Activated CD4-positive, CD25-positive, alpha-beta regulatory T cell (primary cell): ENCODE measurements around the gene ABCG4.
A peak's percentile ranks its signal among the peaks of the same experiment; 100 is the strongest.
"Not testable (repeated sequence)": the region's sequence is repeated elsewhere in the genome, so short reads cannot be mapped to it uniquely, and the experiment has no call there.

Source experiments
- DNase-seq, 4 experiments: peaks; one replicate each; lab custom pipeline; 2025; lab: John Stamatoyannopoulos, UW

ABCG4 gene

DNA sequence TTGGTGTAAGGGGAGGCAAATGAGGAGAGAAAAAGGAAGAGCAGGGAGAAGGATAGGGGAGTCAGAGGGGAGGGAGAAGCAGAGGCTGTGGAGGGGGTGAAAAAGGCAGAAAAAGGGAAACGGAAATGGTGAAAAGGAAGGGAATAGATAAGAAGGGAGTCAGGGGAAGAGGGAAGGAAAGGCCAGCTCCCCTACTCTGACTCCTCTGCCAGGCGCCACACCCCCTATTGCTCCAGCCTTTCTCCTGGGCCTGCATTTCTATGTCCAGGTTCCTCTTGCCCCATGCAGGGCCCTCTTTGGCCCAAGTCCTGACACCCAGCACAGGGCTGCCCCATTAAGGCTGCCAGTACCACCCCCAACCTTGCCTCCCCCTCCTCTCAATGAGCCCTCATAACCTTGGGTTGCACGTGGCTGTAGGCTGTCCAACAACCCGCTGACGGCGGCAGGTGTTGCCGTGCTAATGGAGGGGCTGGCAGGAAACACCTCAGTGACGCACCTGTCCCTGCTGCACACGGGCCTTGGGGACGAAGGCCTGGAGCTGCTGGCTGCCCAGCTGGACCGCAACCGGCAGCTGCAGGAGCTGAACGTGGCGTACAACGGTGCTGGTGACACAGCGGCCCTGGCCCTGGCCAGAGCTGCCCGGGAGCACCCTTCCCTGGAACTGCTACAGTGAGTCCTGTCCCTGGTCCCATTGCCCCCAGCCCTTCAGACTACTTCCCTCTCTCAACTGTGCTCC is 33.0 kb downstream of the ABCG4 start:
- DNase-seq = no peak

DNA sequence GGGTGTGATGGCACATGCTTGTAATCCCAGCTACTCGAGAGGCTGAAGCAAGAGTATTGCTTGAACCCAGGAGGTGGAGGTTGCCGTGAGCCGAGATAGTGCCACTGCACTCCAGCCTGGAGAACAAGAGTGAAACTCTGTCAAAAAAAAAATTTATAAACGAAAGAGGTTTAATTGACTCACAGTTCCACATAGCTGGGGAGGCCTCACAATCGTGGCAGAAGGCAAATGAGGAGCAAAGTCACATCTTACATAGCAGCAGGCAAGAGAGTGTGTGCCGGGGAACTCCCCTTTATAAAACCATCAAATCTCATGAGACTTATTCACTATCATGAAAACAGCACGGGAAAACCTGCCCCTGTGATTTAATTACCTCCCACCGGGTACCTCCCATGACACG is 35.5 kb downstream of the ABCG4 start:
- not testable (repeated sequence) for DNase-seq

DNA sequence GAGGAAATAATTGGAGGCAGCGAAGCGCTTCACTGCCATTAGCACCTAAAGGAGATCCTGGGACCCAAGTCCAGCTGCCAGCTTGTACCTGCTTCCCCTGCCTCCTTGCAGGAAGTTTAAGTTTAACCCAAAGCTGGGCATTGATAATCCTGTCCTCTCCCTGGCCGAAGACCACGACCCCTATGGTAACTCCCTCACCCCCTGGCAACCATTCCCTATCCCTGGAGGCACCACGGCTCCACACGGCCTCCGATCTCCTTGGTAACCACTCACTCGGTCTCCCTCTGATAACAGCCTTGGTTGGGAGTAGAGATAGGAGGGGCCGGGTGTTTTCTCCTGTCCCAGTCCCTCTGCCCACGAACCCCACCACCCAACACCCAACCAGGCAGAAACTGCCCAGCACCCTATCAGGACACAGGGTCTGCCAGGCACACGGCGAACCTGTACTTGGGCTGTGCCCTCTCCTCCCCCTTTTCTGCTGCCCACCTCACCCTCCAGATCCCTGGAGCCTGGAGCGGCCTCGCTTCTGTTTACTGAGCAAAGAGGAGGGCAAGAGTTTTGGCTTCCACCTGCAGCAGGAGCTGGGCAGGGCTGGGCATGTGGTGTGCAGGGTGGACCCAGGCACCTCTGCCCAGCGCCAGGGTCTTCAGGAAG is 37.3 kb downstream of the ABCG4 start:
- no peak for DNase-seq

DNA sequence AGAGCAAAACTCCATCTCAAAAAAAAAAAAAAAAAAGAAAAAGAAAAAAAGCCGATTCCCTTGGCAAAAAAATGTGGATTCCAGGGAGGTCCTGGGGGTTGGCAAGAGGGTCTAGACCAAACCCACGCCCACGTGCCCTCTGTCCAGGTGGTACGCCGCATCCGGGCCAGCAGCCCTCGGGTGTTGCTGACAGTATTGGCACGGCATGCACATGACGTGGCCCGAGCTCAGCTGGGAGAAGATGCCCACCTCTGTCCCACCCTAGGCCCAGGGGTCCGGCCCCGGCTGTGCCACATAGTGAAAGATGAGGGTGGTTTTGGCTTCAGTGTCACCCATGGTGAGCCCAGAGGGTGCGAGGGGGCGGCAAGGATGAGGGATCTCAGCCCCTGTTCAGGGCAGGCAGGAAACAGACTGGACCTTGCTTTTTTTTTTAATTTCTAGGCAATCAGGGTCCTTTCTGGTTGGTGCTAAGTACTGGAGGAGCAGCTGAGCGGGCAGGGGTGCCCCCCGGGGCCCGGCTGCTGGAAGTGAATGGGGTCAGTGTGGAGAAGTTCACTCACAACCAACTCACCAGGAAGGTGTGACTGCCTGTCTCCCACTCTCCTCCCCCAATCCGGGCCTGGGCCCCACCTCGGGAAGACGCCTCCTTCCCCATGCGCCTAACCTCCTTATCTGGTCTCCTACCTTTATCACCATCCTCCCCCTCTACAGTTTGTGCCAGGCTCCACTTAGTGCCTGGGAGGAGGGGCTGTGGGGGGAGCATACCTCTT is 38.5 kb downstream of the ABCG4 start:
- DNase-seq = no peak

GRCh38 chr11:119188067-119188466 is 39.2 kb downstream of the ABCG4 start:
- DNase-seq = no peak

- no peak for DNase-seq
These were observed 40.0 kb downstream of the ABCG4 start for GRCh38 chr11:119188887-119189286.

- DNase-seq = no peak
These were observed 40.5 kb downstream of the ABCG4 start for GRCh38 chr11:119189393-119189792.

DNA sequence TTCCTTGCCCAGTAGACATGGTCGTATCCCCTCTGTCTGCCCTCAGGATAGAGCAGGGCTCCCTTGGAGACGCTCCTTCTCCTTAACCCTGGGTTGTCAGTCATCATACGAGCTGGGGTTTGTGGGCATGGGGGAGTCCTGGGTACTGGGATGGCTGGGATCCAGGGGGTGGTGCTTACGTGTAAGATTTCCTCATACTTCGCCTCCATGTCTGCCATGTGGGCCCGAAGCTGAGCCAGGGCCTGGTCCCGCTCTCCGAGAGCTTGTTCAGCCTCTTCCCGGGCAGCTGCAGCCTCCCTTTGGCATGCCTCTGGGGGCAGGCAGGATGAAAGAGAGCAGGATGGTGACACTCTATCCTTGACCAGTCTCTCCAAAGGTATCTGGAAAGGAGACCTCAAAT is 41.7 kb downstream of the ABCG4 start:
- DNase-seq = no peak

GRCh38 chr11:119191265-119191664 is 42.4 kb downstream of the ABCG4 start:
- not testable (repeated sequence) for DNase-seq

- no peak for DNase-seq
These were observed 43.3 kb downstream of the ABCG4 start for GRCh38 chr11:119192111-119192510.

DNA sequence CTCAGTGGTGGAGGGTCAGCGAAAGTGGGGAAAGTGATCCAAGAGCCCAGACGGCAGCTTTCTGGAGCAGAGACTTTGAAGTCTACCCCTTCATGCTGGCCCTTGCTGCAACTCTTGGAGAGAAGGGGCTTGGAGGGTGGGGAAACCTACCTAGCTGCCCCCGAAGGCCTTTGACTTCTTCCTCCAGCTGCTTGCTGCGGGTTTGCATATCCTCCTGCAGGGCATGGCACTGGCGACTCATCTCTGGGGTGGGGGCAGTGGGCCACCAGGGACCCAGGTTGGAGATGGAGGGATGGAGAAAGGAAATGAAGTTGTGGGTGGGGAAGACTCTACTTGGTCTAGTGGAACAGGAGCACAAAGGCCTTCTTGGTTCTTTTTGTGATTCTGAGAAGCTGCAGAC is 44.1 kb downstream of the ABCG4 start:
- DNase-seq = no peak

GRCh38 chr11:119193626-119194025 is 44.8 kb downstream of the ABCG4 start:
- DNase-seq = no peak

DNA sequence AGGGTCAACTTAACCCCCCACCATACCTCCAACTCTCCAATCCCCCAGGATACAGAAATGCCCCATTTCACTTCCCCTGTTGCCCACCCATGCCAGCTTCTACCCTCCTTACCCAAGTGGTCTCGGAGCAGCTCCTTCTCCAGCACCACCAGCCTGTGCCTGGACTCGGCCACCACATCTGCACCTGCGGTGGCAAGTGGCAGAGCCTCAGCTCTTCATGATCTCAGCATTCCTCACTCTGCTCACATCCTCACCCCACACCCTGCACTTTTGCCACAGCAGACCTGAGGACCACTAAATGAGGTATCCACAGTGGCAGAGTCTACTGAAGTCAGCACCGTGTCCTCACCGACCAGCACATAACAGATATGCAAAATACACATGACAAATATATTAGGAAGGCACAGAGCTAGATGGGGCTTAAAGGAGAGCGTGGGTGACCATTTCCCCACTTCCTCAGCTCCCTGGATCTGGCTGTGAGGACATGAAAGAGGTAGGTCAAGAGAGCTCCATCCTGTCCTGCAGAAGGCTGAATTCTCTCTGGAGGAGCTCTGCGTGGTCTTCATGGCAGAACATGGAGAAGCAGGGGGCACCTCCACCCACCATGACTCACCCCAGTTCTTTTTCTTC is 46.1 kb downstream of the ABCG4 start:
- no peak for DNase-seq

GRCh38 chr11:119195680-119196079 is 46.8 kb downstream of the ABCG4 start:
- DNase-seq = no peak

- DNase-seq = peak; percentile 7 to 51 (median 46)
These were observed 48.1 kb downstream of the ABCG4 start for GRCh38 chr11:119196833-119197483.

- no peak for DNase-seq
These were observed 50.1 kb downstream of the ABCG4 start for GRCh38 chr11:119198925-119199324.

GRCh38 chr11:119201236-119201635 is 52.4 kb downstream of the ABCG4 start:
- DNase-seq = not testable (repeated sequence)

- no peak for DNase-seq
These were observed 53.7 kb downstream of the ABCG4 start for GRCh38 chr11:119202554-119202953.

DNA sequence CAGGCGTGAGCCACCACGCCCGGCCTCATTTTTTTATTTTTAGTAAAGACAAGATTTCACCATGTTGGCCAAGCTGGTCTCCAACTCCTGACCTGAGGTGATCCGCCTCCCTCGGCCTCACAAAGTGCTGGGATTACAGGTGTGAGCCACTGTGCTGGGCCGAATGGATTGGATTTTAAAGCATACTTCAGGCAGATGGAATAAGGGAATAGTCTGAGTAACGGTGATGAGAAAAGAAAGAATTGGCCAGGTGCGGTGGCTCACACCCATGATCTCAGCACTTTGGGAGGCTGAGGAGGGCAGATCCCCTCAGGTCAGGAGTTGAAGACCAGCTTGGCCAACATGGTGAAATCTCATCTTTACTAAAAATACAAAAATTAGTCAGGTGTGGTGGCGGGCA is 55.2 kb downstream of the ABCG4 start:
- DNase-seq = no peak

DNA sequence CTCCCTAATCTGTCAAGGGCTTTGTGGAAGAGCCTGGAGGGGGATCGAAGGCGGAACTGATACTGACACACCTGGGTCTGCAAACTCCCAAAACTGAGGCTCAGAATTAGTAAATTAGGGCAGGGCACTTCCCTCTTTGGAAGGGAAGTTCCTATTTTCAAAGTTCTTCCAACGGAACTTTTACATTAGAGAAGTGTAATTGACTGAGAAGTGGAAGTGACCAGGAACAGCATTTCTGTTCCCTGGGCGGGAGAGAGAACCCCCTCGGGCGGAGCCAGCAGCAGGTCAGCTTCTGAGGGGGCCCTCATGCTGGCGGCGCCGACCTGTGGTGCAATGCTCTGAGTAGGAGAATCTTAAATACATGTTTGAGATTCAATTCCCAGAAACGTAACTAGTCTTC is 56.2 kb downstream of the ABCG4 start:
- DNase-seq = no peak

DNA sequence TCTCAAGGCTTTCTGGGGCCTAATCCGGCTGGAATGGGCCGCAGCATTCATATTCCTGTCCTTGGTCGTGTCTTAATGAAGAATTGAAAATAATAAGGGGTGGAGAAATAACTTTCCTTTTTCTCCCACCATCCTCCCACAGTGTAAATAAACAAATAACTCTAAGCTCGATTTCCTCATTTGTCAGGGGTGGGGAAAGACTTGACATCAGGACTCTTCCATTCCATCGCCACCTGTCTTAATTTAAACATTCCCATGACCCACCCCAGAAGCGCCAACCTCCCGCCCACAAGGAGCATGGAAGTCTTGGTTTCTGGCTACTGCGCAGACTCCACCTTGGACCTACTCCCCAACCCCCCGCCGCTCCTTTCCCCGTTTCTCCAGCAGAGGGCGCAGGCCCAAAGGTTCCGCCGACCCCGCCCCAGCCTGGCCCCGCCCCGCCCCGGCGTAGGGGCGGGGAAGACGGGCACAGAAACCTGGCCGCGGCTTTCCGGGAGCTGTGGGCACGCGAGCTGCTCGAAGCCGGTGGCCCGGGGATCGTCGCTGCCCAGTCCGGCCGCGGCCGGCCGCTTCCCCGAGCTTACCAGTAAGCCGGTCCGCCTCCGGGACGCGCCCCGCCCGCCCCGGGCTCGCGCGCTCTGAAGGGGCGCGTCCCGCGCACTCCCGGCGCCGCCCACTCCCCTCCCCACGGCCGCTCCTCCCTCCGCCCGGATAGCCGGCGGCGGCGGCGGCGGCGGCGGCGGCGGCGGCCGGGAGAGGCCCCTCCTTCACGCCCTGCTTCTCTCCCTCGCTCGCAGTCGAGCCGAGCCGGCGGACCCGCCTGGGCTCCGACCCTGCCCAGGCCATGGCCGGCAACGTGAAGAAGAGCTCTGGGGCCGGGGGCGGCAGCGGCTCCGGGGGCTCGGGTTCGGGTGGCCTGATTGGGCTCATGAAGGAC is 57.0 kb downstream of the ABCG4 start, which contains the start of gene CBL:
Gene CBL, plus strand, starts transcription at position 766 of the 937 bp plus-strand sequence. Its CDS starts 79 bp downstream, at position 845.
- DNase-seq = peak; percentile 89 to 98 (median 96)
